ENCODE results near the gene C19orf73.
"Not testable (repeated sequence)": the region's sequence is repeated elsewhere in the genome, so short reads cannot be mapped to it uniquely, and the experiment has no call there.

Gene C19orf73

DNA sequence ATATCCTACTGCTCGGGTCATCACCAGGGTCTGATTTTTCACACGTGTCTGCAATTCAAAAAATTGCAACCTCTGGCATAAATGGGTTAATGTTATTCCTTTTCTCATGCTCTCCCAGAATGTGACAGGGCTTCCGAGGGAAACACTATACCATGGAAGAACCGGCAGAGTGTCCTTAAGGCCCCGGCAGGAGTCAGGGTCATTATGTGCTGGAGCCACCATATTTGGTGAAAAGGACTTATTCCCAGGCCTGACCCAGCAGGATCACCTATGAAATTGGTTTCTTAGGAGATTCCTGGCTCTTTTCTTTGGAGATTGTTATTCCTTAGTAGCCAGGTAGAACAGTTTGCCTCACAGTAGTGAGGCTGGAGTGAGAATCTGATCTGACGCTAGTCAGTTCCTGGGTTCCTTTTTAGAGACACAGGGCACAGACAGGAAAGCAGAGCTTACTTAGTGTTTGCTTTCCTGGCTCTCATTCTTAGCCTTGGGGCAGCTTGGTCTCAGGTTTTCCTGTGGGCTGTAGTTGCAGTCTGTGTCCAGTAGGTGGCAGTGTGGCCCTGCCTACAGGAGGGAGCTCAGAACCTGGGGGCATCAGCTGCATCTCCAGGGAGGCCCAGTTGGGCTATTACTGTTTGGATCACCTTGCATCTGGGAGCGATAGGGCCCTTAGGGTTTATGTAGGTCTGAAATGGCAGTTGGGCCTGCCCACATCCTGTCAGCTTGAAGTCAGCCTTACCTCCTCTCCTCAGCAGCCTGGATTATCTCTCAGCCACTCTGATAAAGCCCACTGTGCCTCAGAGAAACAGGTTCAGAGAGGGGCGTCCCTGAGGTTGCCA is 21.3 kb downstream of the C19orf73 start:
- DNase-seq: no peak

DNA sequence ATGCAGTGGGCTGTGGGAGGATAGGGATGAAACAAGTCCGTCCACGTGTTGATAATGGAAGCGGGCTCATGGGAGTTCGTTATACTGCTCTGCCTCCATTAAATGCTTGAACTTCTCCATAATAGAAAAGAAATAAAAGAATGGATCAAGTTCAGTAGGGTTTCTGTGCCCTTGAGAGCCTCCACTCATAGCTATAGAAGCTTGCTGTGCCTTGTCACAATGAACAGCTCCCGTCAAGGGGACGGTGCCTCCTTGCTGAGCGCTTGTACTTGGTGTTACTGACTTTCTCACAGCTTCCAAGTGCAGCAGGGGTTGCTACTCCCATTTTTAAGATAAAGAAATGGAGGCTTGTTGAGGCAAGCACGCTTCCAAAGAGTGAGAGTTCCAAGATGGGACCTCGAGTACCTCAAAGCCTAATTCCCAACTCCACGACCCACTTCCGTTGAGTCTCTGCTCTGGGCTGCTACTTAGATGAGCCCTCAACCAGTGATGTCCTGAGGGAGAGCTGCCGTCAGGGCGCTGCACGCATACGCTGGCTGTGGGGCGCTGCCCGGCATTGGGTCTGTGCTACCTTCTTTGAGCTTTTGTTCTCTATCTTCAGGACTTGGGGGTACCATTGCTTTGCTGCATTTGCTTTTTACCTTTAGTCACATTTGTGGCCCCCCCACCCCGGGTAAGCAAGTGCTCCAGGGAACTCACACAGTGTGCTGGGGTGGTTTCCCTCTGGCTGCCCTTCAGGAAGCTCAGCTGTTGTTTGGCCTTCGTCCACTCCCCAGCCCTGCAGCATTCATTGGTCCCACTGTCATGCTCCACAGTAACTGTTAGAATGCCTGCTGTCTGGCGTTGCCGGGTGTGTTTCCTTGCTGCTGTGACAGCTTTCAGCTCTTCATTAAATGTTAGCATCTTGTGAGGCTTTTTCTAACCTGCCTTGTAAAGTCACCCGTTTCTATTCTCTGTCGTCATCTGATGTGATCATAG is 24.1 kb downstream of the C19orf73 start:
- DNase-seq: no peak

DNA sequence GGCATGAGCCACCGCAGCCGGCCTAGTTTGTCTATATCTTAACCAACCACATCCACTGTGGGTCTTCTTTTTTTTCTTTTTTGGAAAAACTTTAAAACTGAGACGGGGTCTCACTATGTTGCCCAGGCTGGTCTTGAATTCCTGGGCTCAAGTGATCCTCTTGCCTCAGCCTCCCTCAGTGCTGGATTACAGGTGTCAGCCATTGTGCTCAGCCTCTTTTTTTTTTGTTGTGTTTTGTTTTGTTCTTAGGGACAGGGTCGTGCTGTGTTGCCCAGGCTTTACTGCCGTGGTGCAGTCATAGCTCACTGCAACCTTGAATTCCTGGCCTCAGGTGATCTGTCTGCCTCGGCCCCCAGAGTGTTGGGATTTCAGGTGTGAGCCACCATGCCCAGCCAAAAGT is 26.3 kb downstream of the C19orf73 start:
- no peak for DNase-seq

DNA sequence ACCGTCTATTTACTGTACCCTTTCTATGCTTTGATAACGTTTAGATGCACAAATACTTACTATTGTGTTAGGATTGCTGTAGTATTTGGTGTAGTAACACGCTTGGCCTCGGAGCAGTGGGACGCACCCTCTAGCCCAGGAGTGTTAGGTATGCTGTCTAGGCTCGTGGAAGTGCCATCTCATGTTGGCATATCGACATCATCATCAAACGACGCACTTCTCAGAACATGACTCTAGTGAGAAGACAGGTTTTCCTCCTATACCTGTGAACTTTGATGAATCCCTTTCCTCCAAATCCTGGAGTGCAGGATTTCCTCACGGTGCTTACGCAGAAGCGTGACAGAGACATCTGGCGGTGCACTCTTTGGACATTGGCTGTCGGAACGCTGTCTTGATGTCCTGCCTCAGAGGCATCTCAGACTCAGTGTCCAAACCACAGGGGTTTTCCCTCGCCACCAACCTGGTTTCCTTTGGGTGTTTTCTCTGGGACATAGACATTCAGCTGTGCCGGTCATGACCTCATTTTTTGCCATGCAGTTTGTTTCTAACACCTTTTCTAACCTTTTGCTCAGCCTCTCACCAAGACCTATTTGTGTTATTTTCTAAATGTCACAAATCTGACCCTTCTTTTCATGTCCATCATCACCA is 27.4 kb downstream of the C19orf73 start:
- DNase-seq: no peak

DNA sequence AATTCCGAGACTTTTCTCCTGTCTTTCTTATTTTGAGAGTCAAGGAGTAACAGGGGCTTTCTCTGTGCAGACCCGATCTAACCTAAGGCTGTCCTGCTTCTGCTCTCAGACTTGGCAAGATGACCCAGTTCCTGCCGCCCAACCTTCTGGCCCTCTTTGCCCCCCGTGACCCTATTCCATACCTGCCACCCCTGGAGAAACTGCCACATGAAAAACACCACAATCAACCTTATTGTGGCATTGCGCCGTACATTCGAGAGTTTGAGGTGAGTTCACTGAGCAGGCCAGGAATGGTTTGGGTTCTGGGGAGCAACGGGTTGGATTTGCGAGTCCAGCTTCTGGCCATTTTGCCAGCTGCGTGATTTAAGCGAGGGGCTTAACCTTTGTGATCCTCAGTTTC is 32.6 kb downstream of the C19orf73 start:
- DNase-seq: no peak

DNA sequence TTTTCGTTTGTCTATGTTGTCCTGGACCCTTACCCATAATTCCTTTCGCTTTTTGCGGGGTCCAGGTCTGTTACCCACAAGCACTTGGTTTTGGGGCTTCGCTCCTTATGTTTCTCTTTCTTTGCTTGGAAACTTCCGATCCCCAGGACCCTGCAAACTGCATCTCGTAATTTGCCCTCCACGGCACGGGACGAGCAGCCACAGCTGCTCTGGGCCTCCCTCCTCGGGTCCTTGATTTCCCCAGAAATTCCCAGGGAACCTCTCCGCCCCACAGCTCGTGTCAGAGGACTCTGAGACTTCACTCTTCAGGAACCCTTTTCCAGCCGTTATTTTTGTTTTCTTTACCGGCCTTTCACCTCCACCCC is 33.1 kb downstream of the C19orf73 start:
- DNase-seq: no peak

DNA sequence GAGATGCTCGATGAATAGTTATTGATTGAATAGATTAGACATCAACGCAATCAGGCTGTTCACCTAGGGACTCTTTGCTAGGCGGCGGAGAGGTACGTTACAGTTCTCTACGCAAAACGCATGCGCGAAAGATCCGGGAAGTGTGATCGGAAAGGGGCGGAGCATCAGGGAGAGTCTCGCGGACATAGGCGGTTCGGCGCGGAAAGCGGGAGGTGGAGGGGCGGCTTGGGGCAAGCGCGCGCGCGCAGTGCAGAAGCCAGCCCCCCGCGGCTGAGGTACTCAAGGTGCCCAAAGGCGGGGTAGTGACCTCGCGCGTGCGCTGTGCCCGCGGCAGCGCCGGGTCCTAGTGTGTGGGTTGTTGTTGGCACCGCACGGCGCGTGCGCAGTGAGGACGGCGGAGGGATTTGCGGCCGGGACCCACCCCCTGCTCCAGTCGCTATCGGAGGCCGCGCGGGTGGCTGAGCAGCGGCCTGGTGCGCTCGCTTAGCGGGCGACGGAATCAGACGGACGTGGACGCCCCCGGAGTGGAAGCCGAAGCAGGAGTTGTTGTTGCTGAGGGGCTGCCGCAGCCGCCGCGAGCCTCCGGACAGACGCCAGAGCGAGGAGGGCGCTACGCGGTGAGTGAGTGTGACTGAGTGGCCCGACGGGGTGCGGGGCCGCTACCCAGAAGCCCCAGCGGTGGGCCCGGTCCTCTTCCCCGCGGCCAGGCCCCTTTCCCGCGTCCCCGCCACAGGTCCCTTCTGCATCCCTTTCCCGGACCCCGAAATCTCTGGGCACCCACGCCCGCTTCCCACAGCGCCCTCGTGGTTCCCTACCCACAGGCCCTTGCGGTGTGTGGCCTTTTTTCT is 33.7 kb downstream of the C19orf73 start, which contains the start of gene SNRNP70:
TSS of gene SNRNP70 (plus strand) at position 432 of the 848 bp plus-strand sequence. CDS start 964 bp downstream, outside the sequence.
- DNase-seq: peak; percentile 98

DNA sequence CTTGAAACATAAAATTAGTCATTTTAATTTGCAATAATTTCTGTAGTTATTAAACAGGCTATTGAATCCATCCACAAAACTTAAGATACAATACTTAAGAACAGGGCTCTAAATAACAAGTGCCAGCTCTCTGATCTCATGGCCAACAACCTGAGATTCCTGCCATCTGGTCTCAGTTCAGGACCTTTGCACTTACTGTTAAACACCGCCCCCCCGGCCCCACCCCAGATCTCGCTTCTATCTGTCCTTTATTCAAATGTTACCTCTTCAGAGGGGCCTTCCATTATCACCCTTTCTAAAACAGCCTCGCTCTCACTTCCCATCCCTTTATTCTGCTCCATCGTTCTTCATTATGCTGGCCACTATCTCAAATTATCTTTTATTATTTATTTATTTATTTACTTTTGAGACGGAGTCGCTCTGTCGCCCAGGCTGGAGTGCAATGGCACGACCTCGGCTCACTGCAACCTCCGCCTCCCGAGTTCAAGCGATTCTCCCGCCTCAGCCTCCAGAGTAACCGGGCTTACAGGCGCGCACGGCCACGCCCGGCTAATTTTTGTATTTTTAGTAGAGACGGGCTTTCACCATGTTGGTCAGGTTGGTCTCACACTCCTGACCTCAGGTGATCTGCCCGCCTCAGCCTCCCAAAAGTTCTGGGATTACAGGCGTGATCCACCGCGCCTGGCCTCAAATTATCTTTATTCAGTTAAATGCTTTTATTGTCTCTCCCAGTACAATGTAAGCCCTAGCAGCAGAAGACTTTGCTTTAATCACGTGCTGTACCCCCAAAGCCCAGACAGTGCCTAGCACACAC is 34.5 kb downstream of the C19orf73 start:
- no peak for DNase-seq

DNA sequence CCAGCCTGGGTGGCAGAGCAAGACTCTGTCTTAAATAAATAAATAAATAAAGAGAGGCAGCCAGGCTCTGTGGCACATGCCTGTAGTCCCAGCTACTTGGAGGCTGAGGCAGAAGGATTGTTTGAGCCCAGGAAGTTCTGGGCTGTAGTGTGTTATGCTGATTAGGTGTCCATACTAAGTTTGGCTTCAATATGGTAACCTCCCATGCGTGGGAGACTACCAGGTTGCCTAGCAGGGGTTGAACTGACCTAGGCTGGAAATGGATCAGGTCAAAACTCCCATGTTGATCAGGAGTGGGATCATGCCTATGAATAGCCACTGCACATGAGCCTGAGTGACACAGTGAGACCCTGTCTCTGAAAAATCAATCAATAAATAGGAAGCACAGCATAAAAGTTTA is 37.7 kb downstream of the C19orf73 start:
- no peak for DNase-seq

DNA sequence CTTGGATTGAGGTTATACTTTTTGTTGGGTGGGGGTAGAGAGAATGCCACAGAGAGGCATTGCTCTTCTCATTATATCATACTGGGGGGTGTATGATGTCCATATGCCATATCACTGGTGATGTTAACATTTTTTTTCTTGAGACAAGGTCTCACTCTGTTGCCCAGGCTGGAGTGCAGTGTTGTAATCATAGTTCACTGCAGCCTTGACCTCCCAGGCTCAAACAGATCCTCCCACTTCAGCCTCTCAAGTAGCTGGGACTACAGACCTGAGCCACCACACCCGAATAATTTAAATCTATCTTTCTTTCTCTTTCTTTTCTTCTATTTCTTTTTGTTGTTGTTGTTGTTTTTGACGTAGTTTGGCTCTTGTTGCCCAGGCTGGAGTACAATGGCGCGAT is 38.6 kb downstream of the C19orf73 start:
- DNase-seq: no peak

DNA sequence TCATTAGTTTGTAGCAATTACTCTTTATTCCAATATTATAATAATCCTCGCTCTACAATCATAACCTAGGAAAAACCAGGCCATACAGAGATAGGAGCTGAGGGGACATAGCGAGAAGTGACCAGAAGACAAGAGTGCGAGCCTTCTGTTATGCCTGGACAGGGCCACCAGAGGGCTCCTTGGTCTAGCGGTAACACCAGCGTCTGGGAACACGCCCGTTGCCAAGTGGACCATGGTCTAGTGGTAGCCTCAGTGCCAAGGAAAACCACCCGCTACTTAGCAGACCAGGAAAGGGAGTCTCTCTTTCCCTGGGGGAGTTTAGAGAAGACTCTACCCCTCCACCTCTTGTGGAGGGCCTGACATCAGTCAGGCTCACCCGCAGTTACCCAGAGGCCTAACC is 44.1 kb downstream of the C19orf73 start:
- not testable (repeated sequence) for DNase-seq

DNA sequence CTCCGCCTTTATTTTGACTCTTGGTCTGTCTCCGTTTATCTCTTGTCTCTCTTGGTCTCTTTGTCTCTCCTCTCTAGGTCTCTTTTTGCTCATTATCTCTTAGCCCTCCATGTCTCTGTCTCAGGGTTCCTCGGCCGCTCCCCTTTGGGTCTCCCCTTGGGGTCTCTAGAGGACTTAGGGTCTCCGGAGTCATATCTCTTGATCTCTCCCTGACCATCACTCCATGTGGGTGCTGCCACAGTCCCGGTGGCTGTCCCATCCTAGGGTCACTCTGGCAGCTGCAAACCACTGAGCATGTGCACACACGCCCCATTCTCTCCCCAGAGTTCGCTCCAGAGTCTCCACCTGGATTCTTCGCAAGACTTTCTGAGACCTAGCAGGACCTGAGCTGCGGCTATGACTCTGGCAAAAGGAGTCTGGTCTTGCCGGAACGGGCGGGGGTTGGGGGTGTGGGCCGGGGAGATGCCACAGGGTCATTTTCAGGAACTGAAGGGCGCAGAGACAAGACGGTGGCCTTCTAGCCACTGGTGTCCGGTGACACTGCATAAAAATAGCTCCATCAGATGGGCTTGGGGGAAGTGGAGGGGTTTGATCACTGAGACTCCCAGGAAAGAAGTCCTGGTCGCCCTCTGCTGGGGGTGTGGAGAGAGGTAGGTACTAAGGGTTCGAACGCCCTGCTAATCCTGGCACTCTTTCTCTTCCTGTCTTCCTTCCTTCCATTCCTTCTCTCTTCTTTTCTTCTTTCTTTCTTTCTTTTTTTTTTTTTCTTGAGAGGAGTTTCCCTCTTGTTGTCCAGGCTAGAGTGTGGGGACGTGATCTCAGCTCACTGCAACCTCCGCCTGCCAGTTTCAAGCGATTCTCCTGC is 45.2 kb downstream of the C19orf73 start:
- DNase-seq: no peak

DNA sequence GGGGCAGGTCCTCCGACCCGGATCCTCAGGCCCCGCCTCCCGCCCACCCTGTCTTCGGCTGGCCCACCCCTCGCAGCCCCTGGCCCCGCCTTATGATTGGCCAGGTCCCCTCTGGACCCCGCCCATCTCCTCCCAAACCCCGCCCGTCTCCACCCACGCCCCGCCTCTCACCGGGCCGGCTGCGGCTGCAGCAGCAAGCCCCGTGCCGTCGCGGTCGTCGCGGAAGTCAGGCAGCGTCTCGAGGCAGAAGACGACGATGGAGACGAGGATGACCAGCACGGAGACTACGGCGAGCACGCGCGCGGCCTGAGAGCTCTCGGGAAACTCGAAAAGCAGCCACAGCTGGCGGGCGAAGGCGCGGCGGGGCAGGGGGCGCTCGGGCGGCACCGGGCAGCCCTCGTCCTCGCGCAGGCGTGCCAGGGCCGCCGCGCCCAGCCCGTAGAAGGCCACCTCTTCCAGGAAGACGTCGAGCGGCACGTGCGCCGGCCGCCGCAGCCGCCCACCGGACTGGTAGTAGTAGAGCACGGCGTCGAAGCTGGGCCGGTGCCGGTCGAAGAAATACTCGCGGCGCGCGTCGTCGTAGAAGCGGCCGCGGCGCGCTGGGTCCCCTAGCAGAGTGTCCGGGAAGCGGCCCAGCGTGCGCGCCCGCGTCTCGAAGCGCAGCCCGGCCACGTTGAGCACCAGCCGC is 46.9 kb downstream of the C19orf73 start:
- no peak for DNase-seq

DNA sequence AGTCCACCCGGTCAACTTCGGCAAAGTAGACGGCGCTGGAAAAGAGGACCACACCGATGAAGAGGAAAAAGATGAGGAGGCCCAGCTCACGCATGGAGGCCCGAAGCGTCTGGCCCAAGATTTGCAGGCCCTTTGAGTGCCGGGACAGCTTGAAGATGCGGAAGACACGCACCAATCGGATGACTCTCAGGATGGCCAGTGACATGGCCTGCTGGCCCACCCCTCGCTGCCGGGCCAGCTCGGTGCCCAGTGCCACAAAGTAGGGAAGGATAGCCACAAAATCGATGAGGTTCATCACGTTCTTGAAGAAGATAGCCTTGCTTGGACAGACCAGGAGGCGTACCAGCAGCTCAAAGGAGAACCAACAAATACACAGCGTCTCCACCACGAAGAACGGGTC is 48.5 kb downstream of the C19orf73 start:
- no peak for DNase-seq

DNA sequence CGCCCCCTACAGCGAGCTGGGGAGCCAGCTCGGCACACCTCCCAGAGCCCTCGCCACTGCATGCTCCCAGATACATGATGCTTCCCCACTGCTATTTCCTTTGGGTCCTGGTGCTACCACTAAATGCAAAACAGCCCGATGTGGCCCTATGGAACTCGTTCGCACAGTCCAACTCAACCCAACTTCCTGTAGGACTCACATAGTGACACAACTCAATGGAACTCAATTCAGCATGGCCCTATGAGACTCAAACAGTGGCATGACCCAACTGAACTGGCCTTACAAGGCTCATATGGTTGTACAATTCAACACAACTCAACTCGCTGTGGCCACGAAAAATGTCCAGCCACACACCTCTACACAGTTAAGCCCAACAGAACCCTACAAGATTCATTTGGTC is 49.9 kb downstream of the C19orf73 start:
- no peak for DNase-seq

Measured in NCI-H187 treated with DMSO at 0.1 percent for 48 hours (cell line).